Thyroid gland (tissue), 4 donors: ENCODE data around the gene RGR. TPM values are rescaled to one million over a fixed set of nuclear protein-coding genes. Genes with fewer than 3 reads are reported as not detected.

ENCODE experiments used
- DNase-seq, 2 donors: peaks; one replicate each; pipeline ENCODE4 v3.0.0-alpha.2; 2019
- H3K27ac ChIP-seq, 3 donors: fragments of 200-600 bp; sonication (generic); 1 replicate in 2 of 3; 2 replicates in 1 of 3; pipeline ENCODE4 v1.5.1; 2016 to 2019; ENCODE audit warnings: mild to moderate bottlenecking in 1 of 3, moderate library complexity in 1 of 3
- H3K27me3 ChIP-seq: fragments of 200-600 bp; sonication (generic); one replicate; pipeline ENCODE4 v1.5.1; 2019
- H3K36me3 ChIP-seq, 2 donors: fragments of 200-600 bp; sonication (generic); one replicate each; pipeline ENCODE4 v1.5.1; 2016 to 2019
- H3K4me1 ChIP-seq, 2 donors: fragments of 200-600 bp; sonication (generic); one replicate each; pipeline ENCODE4 v1.5.1; 2017 to 2019
- H3K4me3 ChIP-seq, 3 donors: fragments of 200-600 bp; sonication (generic); replicated peaks in 1 of 3; 1 replicate in 2 of 3; 2 replicates in 1 of 3; pipeline ENCODE4 v1.5.1; 2016; ENCODE audit warnings: mild to moderate bottlenecking in 1 of 3
- H3K9me3 ChIP-seq: fragments of 200-600 bp; sonication (generic); one replicate; pipeline ENCODE4 v1.5.1; 2017
- CTCF ChIP-seq, 6 experiments: fragments of 200-600 bp in 3 of 6; fragments of 450-650 bp in 3 of 6; sonication (generic) in 3 of 6; IDR thresholded peaks; one replicate each; pipeline ENCODE4 v1.5.1; 2016 to 2019; ENCODE audit warnings: antibody characterized with exemption in 6 of 6, mild to moderate bottlenecking in 2 of 6, inconsistent platforms in 1 of 6, moderate library complexity in 1 of 6
- POLR2A ChIP-seq, 2 donors: fragments of 450-650 bp; IDR thresholded peaks; one replicate each; pipeline ENCODE4 v1.6.1; 2017; ENCODE audit warnings: antibody characterized with exemption in 2 of 2, mild to moderate bottlenecking in 2 of 2, moderate library complexity in 1 of 2
- WGBS, 2 donors: methylation state at CpG; one replicate each; pipeline ENCODE4 v1.1.5; 2017; 5-methylcytosine and 5-hydroxymethylcytosine counted together
- intact Hi-C: fragments of 100-400 bp; cut with DNase I; formaldehyde crosslinking; loops from one replicate; pipeline ENCODE4 v1.15.1; 2023
- total RNA-seq, 4 donors: library from RNA; depleted of rRNA; stranded (reverse); fragments of >200 nt; gene quantifications; one replicate each; pipeline ENCODE4 v1.2.3, GENCODE V29; 2016

RGR gene
- total RNA-seq, 4 donors from 2014 or later, result 0.11 TPM; not detected in 3

- no peak overlapping the region for H3K27ac ChIP-seq
- H3K4me1 ChIP-seq, result no peaks in the 10 kb centered on the region
- WGBS, 2 donors, result 42 to 45% methylated on average over 29 to 35 of the region's 35 CpGs
- peak; percentile 48 to 52 for DNase-seq
- no peaks in the 10 kb centered on the region for H3K9me3 ChIP-seq
- TF ChIP-seq CTCF (IDR thresholded peaks at IDR 0.05) (peak in 5 of 6 experiments; percentile 17 to 66 (median 41)), POLR2A (IDR thresholded peaks at IDR 0.05) (no peak)
- intact Hi-C loops, result no loop called here
- H3K27me3 ChIP-seq, result no peaks in the 10 kb centered on the region
- H3K36me3 ChIP-seq, result no peaks in the 10 kb centered on the region
- no peak overlapping the region for H3K4me3 ChIP-seq
Observed at GRCh38 chr10:84256510-84257342, 11.9 kb downstream of the RGR start.

DNA sequence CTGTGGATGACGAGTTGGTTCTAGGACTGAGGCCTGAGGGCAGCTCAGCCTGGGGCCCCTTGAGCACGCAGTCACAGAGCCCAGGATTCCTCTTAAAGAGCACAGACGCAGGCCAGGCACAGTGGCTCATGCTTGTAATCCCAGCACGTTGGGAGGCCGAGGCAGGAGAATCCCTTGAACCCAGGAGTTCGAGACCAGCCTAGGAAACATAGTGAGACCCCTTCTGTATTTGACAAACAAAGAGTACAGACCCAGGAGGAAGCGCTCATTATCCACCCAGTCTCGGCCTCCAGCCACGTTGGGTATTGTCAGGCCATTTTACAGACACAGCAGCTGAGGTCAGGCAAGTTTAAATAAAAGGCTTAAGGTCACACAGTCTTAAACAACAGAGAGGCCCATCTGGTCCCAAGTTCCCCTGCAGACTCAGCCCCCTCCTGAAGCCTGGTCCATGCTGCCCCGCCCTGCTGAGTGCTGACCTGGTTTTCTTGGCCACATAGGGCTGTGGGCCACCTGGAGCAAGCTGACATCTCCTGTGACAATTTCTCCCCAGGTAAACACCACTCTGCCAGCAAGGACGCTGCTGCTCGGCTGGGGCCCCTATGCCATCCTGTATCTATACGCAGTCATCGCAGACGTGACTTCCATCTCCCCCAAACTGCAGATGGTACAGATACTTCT is 12.6 kb downstream of the RGR start:
- no peak for DNase-seq
- H3K27ac ChIP-seq, result no peak overlapping the region
- WGBS, 2 donors, result 79 to 89% methylated on average over 9 to 15 of the region's 15 CpGs
- H3K4me3 ChIP-seq, result no peak overlapping the region
- TF ChIP-seq POLR2A (IDR thresholded peaks at IDR 0.05) (no peak), CTCF (IDR thresholded peaks at IDR 0.05) (no peak)
- H3K9me3 ChIP-seq, result no peaks in the 10 kb centered on the region
- H3K36me3 ChIP-seq, result no peaks in the 10 kb centered on the region
- no peaks in the 10 kb centered on the region for H3K4me1 ChIP-seq
- no peaks in the 10 kb centered on the region for H3K27me3 ChIP-seq
- intact Hi-C loops, result no loop called here

- Histone ChIP-seq H3K27ac (no peak overlapping the region), H3K36me3 (no peaks in the 10 kb centered on the region), H3K4me3 (no peak overlapping the region), H3K4me1 (no peaks in the 10 kb centered on the region), H3K27me3 (no peaks in the 10 kb centered on the region), H3K9me3 (no peaks in the 10 kb centered on the region)
- WGBS, 2 donors, result 81 to 85% methylated on average over 7 of the region's 7 CpGs
- no peak for TF ChIP-seq POLR2A (IDR thresholded peaks at IDR 0.05)
- TF ChIP-seq CTCF (IDR thresholded peaks at IDR 0.05), result no peak
- DNase-seq, result no peak
- intact Hi-C loops, result no loop called here
Observed at GRCh38 chr10:84258034-84258695, 13.3 kb downstream of the RGR start.

- Histone ChIP-seq H3K4me1 (no peaks in the 10 kb centered on the region), H3K4me3 (no peak overlapping the region), H3K9me3 (no peaks in the 10 kb centered on the region), H3K27me3 (no peaks in the 10 kb centered on the region), H3K36me3 (no peaks in the 10 kb centered on the region), H3K27ac (no peak overlapping the region)
- no peak for DNase-seq
- 84% methylated on average over 7 of the region's 7 CpGs for WGBS, 2 donors
- TF ChIP-seq CTCF (IDR thresholded peaks at IDR 0.05) (no peak), POLR2A (IDR thresholded peaks at IDR 0.05) (no peak)
- intact Hi-C loops, result no loop called here
Observed at GRCh38 chr10:84261236-84261915, 16.5 kb downstream of the RGR start.
